Naive B cell (primary cell): ENCODE data around the gene CENPC. TPM values are rescaled to one million over a fixed set of nuclear protein-coding genes. Genes with fewer than 3 reads are reported as not detected.
"Not testable (repeated sequence)": the region's sequence is repeated elsewhere in the genome, so short reads cannot be mapped to it uniquely, and the experiment has no call there.

ENCODE experiments used
- ATAC-seq, 2 donors: fragments of 150-1000 bp; cut with Tn5 transposase; 2 replicates each; pipeline ENCODE4 v1.10.0; 2021; ENCODE audit warnings: low read depth in 2 of 2, mild to moderate bottlenecking in 2 of 2, moderate library complexity in 2 of 2
- DNase-seq: peaks from one replicate; pipeline ENCODE4 v3.0.0; 2022
- H3K27ac Mint-ChIP-seq, 6 donors: one replicate each; pipeline ENCODE4 v1.8.0; 2020 to 2022; ENCODE audit warnings: mild to moderate bottlenecking in 6 of 6, mixed read lengths in 6 of 6, moderate library complexity in 5 of 6, inconsistent platforms in 2 of 6
- H3K27me3 Mint-ChIP-seq, 3 donors: one replicate each; pipeline ENCODE4 v1.8.0; 2021 to 2022; ENCODE audit warnings: mixed read lengths in 3 of 3, mild to moderate bottlenecking in 1 of 3
- H3K36me3 Mint-ChIP-seq, 2 donors: one replicate each; pipeline ENCODE4 v1.8.0; 2020 to 2022; ENCODE audit warnings: mixed read lengths in 2 of 2, inconsistent platforms in 1 of 2, mild to moderate bottlenecking in 1 of 2
- H3K4me1 Mint-ChIP-seq, 3 donors: one replicate each; pipeline ENCODE4 v1.8.0; 2020 to 2022; ENCODE audit warnings: mixed read lengths in 3 of 3, inconsistent platforms in 1 of 3, mild to moderate bottlenecking in 1 of 3, moderate library complexity in 1 of 3
- H3K4me3 Mint-ChIP-seq, 8 donors: one replicate each; pipeline ENCODE4 v1.8.0; 2020 to 2022; ENCODE audit warnings: mild to moderate bottlenecking in 8 of 8, mixed read lengths in 8 of 8, moderate library complexity in 8 of 8, inconsistent platforms in 2 of 8
- H3K9me3 Mint-ChIP-seq, 7 donors: one replicate each; pipeline ENCODE4 v1.8.0; 2020 to 2022; ENCODE audit warnings: mixed read lengths in 7 of 7, mild to moderate bottlenecking in 5 of 7, inconsistent platforms in 2 of 7, moderate library complexity in 1 of 7
- polyA plus RNA-seq, 6 donors: library from polyadenylated mRNA; unstranded; fragments of 300-500 nt; fragmentation: Illumina TruSeq; gene quantifications; one replicate each; pipeline ENCODE4 v1.2.3, GENCODE V29; 2021; ENCODE audit warnings: low read depth in 6 of 6

Gene CENPC
- polyA plus RNA-seq, 6 donors from 2014 or later, result 17.6 to 28.1 (median 21.9) TPM

DNA sequence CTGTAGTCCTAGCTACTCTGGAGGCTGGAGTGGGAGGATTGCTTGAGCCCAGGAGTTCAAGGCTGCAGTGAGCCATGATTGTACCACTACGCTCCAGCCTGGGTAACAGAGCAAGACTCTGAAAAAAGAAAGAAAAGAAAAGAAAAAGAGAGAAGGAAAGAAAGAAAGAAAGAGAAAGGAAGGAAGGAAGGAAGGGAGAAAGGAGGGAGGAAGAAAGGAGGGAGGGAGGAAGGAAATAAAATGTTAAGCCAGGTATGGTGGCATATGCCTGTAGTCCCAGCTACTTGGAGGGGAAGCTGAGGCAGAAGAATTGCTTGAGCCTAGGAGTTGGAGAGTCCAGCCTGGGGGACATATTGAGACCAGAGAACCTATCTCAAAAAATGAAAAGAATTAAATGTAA is 25.2 kb upstream of the CENPC start:
- Mint-ChIP-seq H3K4me1 (peaks cover 46 to 78% (median 47%) of the 10 kb centered on the region in 3 donors), H3K36me3 (peaks cover 0 to 22% of the 10 kb centered on the region in 2 donors), H3K4me3 (peak overlapping the region in 3 of 8 donors; percentile 4 to 54 (median 44)), H3K27me3 (no peaks in the 10 kb centered on the region), H3K9me3 (no peaks in the 10 kb centered on the region), H3K27ac (peak overlapping the region in 5 of 6 donors; percentile 87 to 96 (median 90))
- ATAC-seq, result no peak
- no peak for DNase-seq

DNA sequence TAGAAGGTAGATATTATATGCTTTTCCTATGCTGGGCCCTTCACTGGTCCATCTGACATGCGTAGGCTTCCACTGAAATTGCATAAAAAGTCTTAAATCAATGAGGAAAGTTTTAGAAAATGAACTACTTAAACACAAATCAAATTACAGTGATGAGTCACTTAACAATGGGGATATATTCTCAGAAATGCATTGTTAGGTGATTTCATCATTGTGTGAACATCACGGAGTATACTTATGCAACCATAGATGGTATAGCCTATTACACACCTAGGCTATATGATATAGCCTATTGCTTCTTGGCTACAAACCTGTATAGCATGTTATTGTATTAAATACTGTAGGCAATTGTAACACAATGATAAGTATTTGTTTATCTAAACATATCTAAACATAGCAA is 23.5 kb upstream of the CENPC start:
- ATAC-seq (no peak), DNase-seq (no peak)
- peaks cover 52 to 82% (median 56%) of the 10 kb centered on the region in 3 donors for H3K4me1 Mint-ChIP-seq
- H3K27me3 Mint-ChIP-seq, result no peaks in the 10 kb centered on the region
- H3K4me3 Mint-ChIP-seq, result peak overlapping the region in 1 of 8 donors; percentile 9
- peak overlapping the region in 2 of 6 donors; percentile 30 to 82 for H3K27ac Mint-ChIP-seq
- H3K9me3 Mint-ChIP-seq, result no peaks in the 10 kb centered on the region
- peaks cover 0 to 24% of the 10 kb centered on the region in 2 donors for H3K36me3 Mint-ChIP-seq

- ATAC-seq, result no peak
- Mint-ChIP-seq H3K9me3 (peaks cover 0 to 4% (median 0%) of the 10 kb centered on the region in 7 donors), H3K4me1 (peaks cover 48 to 81% (median 60%) of the 10 kb centered on the region in 3 donors), H3K27ac (peak overlapping the region in 5 of 6 donors; percentile 79 to 95 (median 90)), H3K4me3 (peak overlapping the region in 7 of 8 donors; percentile 30 to 85 (median 62)), H3K36me3 (peaks cover 9 to 15% of the 10 kb centered on the region in 2 donors), H3K27me3 (no peaks in the 10 kb centered on the region)
- DNase-seq, result no peak
These were observed 21.0 kb upstream of the CENPC start for GRCh38 chr4:67566335-67566734.

DNA sequence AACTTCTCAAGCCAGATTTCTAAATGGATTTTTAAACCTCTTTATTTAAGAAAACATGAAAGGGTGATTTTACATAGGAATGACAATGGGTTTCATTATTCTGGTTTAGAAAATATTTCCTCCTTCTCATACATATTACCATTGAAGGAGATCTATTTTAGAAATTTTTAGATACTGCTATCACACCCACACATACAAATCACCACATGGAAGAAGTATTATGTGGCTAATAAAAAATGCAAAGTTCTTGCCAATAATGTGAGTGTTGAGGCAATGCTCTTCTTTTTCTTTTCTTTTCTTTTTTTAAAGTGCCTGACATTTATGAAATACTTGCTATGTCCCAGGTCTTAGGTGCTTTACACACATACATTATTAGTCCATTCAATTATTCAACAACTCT is 20.0 kb upstream of the CENPC start:
- ATAC-seq (no peak), DNase-seq (no peak)
- peak overlapping the region in 5 of 6 donors; percentile 78 to 94 (median 80) for H3K27ac Mint-ChIP-seq
- H3K36me3 Mint-ChIP-seq, result peaks cover 16 to 17% of the 10 kb centered on the region in 2 donors
- H3K4me3 Mint-ChIP-seq, result peak overlapping the region in 3 of 8 donors; percentile 29 to 73 (median 42)
- peaks cover 52 to 83% (median 66%) of the 10 kb centered on the region in 3 donors for H3K4me1 Mint-ChIP-seq
- H3K9me3 Mint-ChIP-seq, result peaks cover 0 to 4% (median 0%) of the 10 kb centered on the region in 7 donors
- H3K27me3 Mint-ChIP-seq, result no peaks in the 10 kb centered on the region

- peaks cover 12 to 16% of the 10 kb centered on the region in 2 donors for H3K36me3 Mint-ChIP-seq
- peak within 1 kb of the TSS; percentile 88 to 99 (median 96) for H3K4me3 Mint-ChIP-seq
- DNase-seq (peak; percentile 79), ATAC-seq (peak; percentile 90 to 93)
- peak within 1 kb of the TSS; percentile 94 to 99 (median 98) for H3K27ac Mint-ChIP-seq
- H3K9me3 Mint-ChIP-seq, result peaks cover 0 to 7% (median 0%) of the 10 kb centered on the region in 7 donors
- no peaks in the 10 kb centered on the region for H3K27me3 Mint-ChIP-seq
- peaks cover 57 to 77% (median 72%) of the 10 kb centered on the region in 3 donors for H3K4me1 Mint-ChIP-seq
These were observed 13.2 kb upstream of the CENPC start, which contains the start of gene STAP1 for GRCh38 chr4:67558493-67558892. TSS of gene STAP1 (plus strand) at chr4:67558727. CDS start at chr4:67558810, 83 bp downstream.

DNA sequence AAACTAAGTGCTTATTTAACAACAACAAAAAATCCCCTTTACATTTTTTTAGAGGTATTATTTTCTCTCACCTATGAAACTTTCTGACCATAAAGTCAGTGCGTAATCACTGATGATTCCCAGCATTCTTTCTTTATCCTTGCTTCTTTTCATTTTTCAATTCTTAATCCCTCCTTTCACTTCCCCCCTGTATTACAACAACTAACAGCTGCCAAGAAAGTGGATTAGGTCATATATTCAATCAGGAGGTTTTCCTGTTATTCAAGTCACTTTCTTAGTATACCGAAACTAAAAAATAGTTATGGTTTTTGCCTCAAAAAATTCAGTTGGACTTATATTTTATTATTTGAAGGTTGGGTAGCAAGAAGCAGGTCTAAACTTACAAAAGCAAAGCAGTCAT is 11.1 kb upstream of the CENPC start:
- ATAC-seq (no peak), DNase-seq (no peak)
- H3K4me1 Mint-ChIP-seq, result peaks cover 55 to 79% (median 67%) of the 10 kb centered on the region in 3 donors
- H3K36me3 Mint-ChIP-seq, result peaks cover 8% of the 10 kb centered on the region in 2 donors
- peaks cover 0 to 4% (median 0%) of the 10 kb centered on the region in 7 donors for H3K9me3 Mint-ChIP-seq
- H3K27ac Mint-ChIP-seq, result peak overlapping the region in 3 of 6 donors; percentile 8 to 98 (median 28)
- peak overlapping the region in 4 of 8 donors; percentile 27 to 94 (median 74) for H3K4me3 Mint-ChIP-seq
- no peaks in the 10 kb centered on the region for H3K27me3 Mint-ChIP-seq

GRCh38 chr4:67555447-67555846 is 10.1 kb upstream of the CENPC start:
- H3K27ac Mint-ChIP-seq, result peak overlapping the region in 4 of 6 donors; percentile 12 to 88 (median 52)
- no peak for ATAC-seq
- no peaks in the 10 kb centered on the region for H3K27me3 Mint-ChIP-seq
- H3K36me3 Mint-ChIP-seq, result peaks cover 0 to 6% of the 10 kb centered on the region in 2 donors
- H3K9me3 Mint-ChIP-seq, result peaks cover 0 to 4% (median 0%) of the 10 kb centered on the region in 7 donors
- H3K4me3 Mint-ChIP-seq, result peak overlapping the region in 4 of 8 donors; percentile 17 to 63 (median 46)
- no peak for DNase-seq
- peaks cover 51 to 79% (median 65%) of the 10 kb centered on the region in 3 donors for H3K4me1 Mint-ChIP-seq

DNA sequence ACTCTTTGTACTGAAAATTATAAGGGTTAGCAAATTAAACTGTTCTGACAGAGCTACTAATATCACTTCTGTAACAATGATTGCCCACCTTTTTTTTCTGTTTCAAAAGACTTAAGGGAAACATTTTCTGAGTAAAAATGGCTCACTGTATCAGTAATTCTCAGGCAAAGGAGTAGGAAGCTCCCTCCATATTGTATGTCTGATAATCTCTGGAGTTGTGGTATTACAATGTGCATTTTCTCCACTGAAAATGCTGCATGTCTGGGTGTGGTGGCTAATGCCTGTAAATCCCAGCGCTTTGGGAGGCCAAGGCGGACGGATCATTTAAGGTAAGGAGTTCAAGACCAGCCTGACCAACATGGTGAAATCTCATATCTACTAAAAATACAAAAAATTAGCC is 8.8 kb upstream of the CENPC start:
- ATAC-seq (no peak), DNase-seq (no peak)
- Mint-ChIP-seq H3K36me3 (peaks cover 0 to 6% of the 10 kb centered on the region in 2 donors), H3K9me3 (peaks cover 0 to 4% (median 0%) of the 10 kb centered on the region in 7 donors), H3K27me3 (no peaks in the 10 kb centered on the region), H3K27ac (no peak overlapping the region), H3K4me1 (peaks cover 52 to 86% (median 73%) of the 10 kb centered on the region in 3 donors), H3K4me3 (peak overlapping the region in 1 of 8 donors; percentile 9)

DNA sequence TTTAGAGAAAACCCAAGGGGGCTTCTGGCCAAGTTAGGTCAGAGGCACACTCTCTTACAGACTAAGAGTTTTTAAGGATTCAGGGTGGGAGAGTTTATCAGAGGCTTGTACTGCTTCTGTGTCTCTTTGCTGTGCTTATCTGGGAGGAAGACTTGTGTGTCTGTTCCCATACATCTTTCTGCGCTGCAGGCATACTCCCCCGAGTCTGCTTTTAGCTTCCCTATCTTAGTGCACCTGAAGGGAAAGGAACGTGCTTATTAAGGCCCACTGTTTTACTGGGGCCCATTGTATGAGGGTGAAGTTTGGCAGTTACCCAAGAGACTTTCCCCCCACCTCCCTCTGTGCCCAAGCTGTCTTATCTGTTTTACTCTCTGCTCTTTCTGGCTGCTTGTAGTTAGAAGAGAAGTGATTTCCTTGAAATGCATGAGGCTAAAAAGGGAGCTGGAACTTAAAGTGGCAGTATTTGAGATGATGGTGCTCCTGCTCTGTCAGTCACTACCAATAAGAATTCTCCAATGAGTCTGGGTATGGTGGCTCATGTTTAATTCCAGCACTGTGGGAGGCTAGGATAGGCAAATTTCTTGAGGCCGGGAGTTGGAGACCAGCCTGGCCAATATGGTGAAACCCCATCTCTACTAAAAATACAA is 7.0 kb upstream of the CENPC start:
- H3K27me3 Mint-ChIP-seq, ATAC-seq, H3K9me3 Mint-ChIP-seq, H3K36me3 Mint-ChIP-seq, DNase-seq: not testable (repeated sequence)
- peaks cover 40 to 73% (median 60%) of the 10 kb centered on the region in 3 donors for H3K4me1 Mint-ChIP-seq
- H3K4me3 Mint-ChIP-seq, result peak overlapping the region in 6 of 8 donors; percentile 22 to 86 (median 78)
- peak overlapping the region; percentile 49 to 95 (median 79) for H3K27ac Mint-ChIP-seq

DNA sequence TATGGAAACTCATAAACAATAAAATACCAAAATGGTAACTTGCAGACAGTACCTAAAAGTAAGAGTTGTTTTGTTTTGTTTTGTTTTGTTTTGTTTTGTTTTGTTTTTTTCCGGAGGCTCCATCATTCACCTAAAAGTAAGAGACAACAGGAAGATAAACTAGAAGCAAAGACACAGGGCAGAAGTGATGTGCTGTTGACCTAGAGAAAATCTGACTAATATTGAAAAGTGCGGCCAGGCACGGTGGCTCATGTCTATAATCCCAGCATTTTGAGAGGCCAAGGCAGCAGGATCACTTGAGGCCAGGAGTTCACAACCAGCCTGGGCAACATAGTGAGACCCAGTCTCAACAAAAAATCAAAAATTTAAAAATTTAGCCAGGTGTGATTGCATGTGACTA is 5.6 kb upstream of the CENPC start:
- ATAC-seq (no peak), DNase-seq (no peak)
- no peaks in the 10 kb centered on the region for H3K36me3 Mint-ChIP-seq
- peak overlapping the region; percentile 76 to 95 (median 91) for H3K27ac Mint-ChIP-seq
- H3K9me3 Mint-ChIP-seq, result no peaks in the 10 kb centered on the region
- H3K4me1 Mint-ChIP-seq, result peaks cover 29 to 63% (median 45%) of the 10 kb centered on the region in 3 donors
- peak overlapping the region; percentile 64 to 91 (median 80) for H3K4me3 Mint-ChIP-seq
- no peaks in the 10 kb centered on the region for H3K27me3 Mint-ChIP-seq

DNA sequence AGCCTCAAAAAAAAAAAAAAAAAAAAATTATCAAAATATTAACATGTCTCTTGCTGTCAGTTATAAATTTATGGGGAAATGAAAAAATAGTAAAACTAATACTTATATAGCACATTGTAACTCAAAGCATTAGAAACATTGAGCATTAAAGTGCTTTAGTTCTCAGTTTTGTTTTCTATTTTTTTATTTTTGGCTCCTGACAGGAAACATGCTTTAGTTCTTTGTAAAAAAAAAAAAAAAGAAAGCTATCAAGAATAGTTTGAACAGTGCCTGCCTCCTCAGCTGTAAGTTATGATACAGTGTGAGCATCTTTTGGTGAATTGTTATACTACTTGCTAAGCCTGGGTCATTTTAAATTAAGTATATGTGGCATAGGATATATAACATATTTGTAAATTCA is 5.1 kb upstream of the CENPC start:
- H3K4me3 Mint-ChIP-seq, result peak overlapping the region; percentile 64 to 91 (median 80)
- peak; percentile 46 for DNase-seq
- ATAC-seq, result peak; percentile 58 to 62
- H3K27ac Mint-ChIP-seq, result peak overlapping the region; percentile 76 to 95 (median 91)
- no peaks in the 10 kb centered on the region for H3K9me3 Mint-ChIP-seq
- no peaks in the 10 kb centered on the region for H3K36me3 Mint-ChIP-seq
- H3K27me3 Mint-ChIP-seq, result no peaks in the 10 kb centered on the region
- peaks cover 27 to 61% (median 41%) of the 10 kb centered on the region in 3 donors for H3K4me1 Mint-ChIP-seq

DNA sequence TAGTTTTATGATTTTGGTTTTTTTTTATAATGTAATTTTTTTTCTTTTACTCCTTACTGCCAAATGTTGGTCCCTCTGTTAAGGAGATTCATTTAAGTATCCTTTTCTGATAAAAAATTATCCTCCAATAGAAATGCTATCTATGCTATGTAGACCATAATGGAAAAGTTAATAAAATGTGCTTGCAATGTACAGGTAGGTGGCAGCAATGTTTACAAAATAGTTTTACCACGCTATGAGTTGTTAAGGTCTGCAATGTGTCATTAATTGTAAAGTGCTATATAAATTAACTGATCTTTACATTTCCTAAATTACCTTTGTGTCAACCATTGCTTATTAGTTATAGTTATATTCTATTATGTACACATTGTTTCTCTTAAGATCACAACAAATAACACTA is 3.8 kb upstream of the CENPC start:
- Mint-ChIP-seq H3K36me3 (no peaks in the 10 kb centered on the region), H3K27me3 (no peaks in the 10 kb centered on the region), H3K9me3 (no peaks in the 10 kb centered on the region), H3K4me3 (peak overlapping the region in 6 of 8 donors; percentile 64 to 86 (median 78)), H3K27ac (peak overlapping the region in 2 of 6 donors; percentile 76 to 95), H3K4me1 (peaks cover 32 to 60% (median 45%) of the 10 kb centered on the region in 3 donors)
- DNase-seq (peak; percentile 45), ATAC-seq (peak in 1 of 2 donors; percentile 15)

DNA sequence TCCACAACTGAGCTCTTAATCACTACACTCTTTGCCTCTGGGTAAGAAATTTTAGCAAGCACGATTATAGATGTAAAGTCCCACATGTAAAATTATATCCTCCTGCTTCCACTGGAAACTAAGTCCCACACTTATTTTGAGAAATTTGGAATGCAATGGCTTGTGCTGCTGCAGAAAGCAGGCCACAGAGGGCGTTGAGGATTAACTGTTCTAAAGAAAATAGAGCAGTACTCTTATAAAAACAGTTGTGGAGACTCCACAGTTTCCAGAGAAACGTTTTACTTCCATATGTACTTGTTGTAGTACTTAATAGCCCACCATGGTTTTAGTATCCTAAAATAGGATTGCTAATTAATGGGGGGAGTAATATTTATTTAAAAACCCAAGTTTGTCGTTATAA is 1.7 kb upstream of the CENPC start:
- DNase-seq (no peak), ATAC-seq (no peak)
- H3K27me3 Mint-ChIP-seq, result no peaks in the 10 kb centered on the region
- no peaks in the 10 kb centered on the region for H3K36me3 Mint-ChIP-seq
- H3K9me3 Mint-ChIP-seq, result no peaks in the 10 kb centered on the region
- peaks cover 41 to 57% (median 42%) of the 10 kb centered on the region in 3 donors for H3K4me1 Mint-ChIP-seq
- H3K4me3 Mint-ChIP-seq, result peak overlapping the region in 2 of 8 donors; percentile 51 to 99
- peak overlapping the region in 1 of 6 donors; percentile 100 for H3K27ac Mint-ChIP-seq
